EL (cell line): ENCODE results near the gene FILIP1.

ENCODE experiments used
- DNase-seq: peaks from one replicate; pipeline ENCODE4 v3.0.0-alpha.2; 2016

The FILIP1 gene

DNA sequence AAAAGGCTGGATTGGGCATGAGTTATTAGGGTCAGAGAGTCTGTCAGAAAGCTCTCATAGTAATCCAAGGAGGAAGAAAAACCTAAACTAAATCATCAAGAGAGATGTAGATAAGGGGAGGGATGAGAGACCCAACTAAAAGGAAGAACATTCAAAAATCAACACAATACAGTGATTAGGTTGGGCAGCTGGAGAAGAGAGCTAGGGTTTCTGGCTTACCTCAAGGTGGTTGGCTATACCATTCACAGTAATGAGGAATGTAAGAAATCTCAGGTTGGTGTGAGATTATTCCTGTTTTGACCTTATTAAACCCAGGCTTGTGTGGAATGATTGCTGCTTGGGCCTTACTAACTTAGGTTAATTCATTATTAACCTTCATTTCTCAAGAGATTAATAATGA is 243.8 kb downstream of the FILIP1 start:
- DNase-seq = no peak

DNA sequence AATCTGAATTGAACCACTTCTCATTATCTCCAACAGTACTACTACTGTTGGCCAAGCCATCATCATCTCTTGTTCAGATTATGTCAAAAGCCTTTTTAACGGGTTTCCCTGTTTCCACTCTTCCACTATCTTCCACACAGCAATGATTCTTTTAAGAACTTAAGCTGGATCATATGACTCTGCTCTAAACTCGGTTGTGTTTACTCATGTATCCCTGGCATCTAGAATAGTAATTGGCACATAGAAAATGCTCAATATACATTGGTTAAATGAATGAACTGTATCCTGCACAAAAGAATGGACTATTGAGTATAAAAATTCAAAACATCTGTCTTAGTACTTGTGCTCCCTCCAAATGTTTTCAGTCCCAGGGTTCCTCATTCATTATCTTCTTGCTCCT is 247.2 kb downstream of the FILIP1 start:
- DNase-seq = no peak

GRCh38 chr6:75244063-75244584 is 249.5 kb downstream of the FILIP1 start:
- no peak for DNase-seq

DNA sequence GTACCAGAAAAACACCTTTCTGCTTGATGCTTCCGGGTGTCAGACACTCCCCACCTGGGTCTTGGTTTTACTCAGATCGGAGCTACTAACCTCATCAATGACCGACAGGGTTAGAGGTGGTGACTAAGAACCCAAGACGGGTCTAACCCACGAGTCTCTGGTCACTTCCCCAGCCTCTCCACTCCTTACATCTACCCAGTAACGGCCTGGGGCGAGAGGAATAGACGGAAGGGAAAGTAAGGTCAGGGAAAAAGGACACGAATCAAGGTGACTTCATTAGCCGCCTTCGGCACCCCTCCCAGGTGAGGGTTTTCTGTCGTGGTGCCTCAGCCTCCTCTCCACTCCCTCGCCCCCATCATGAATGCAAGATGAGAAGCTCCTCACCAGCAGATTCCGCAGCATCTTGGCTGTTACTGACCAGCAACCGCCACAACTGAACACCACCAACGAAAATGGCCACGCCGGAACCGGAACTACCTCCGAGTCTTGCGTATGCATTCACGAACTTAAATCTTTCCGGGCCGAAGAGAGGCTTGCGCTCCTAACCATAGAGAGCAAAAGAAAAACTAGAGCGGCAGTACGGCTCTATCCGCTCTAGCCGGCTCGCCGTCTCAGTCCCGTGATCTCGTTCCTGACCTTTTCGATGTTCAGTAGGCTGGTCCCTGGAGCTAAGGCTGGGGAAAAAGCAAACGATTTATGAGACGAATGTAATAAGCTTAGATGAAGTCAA is 250.1 kb downstream of the FILIP1 start, which contains the start of gene COX7A2:
COX7A2 (minus strand) TSS at position 469 of the 730 bp plus-strand sequence; CDS start at position 402, 67 bp downstream.
- peak; percentile 98 for DNase-seq
